Left ventricle myocardium superior (tissue), 1 donor: ENCODE data around the gene FAM174C. TPM values are rescaled to one million over a fixed set of nuclear protein-coding genes. Genes with fewer than 3 reads are reported as not detected.
A peak's percentile ranks its signal among the peaks of the same experiment; 100 is the strongest.

Experiments used
- ATAC-seq: fragments of 200-7000 bp; cut with Tn5 transposase; one replicate; pipeline ENCODE4 v1.9.1; 2020; ENCODE audit warnings: mild to moderate bottlenecking, moderate library complexity
- DNase-seq: peaks from one replicate; pipeline ENCODE4 v3.0.0-alpha.2; 2020
- intact Hi-C: fragments of 100-400 bp; cut with micrococcal nuclease; formaldehyde crosslinking; loops from one replicate; pipeline ENCODE4 v1.11.0; 2022
- total RNA-seq: library from RNA; stranded (reverse); fragmentation: NEBNext Ultra II Directional; extraction: Animal tissue kit (Norgen Biotek cat#: 25700); gene quantifications from one replicate; pipeline ENCODE4 v1.2.1, GENCODE V29; 2021
- donor health status: DM: no; HTN: yes; CAD: no; lungs with severe emphysema.

The FAM174C gene
- total RNA-seq, 1 donor from 2014 or later, result 13.1 TPM

DNA sequence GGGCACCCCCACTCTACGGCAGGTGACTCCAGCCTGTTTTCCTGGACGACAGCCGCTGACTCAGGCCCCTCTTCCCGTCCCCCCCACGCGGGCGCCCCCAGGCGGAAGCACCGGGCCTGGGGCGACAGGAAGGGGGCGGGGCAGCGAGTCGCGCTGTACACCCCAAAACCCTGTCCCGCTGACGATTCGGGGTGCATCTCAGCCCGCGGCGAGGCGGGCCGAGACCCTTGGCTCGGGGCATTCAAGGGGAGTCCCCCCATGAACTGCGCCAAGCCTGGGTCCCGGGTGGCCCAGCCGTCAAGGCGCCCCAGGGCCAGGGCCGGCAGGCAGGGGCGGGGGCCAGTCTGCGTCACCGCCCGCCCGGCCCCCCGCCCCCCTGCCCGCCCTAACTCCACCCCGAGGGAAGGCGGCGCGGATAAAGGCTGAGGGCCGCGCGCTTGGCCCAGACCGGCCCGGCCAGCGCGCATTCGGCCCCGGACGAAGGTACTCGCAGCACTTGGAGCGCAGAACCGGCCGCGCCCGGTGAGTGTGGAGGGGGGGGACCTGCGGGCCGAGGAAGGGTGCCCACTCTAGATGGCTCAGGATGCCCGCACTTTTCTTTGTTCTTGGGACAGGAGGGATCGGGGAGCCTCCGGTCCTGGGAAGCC lies 27.1 kb upstream of the FAM174C start, which contains the start of gene MIDN:
MIDN (plus strand) TSS at position 445 of the 647 bp plus-strand sequence. CDS start 1,714 bp downstream, outside the sequence.
- peak; percentile 33 for ATAC-seq
- peak; percentile 93 for DNase-seq
- intact Hi-C loops, result no loop called here

DNA sequence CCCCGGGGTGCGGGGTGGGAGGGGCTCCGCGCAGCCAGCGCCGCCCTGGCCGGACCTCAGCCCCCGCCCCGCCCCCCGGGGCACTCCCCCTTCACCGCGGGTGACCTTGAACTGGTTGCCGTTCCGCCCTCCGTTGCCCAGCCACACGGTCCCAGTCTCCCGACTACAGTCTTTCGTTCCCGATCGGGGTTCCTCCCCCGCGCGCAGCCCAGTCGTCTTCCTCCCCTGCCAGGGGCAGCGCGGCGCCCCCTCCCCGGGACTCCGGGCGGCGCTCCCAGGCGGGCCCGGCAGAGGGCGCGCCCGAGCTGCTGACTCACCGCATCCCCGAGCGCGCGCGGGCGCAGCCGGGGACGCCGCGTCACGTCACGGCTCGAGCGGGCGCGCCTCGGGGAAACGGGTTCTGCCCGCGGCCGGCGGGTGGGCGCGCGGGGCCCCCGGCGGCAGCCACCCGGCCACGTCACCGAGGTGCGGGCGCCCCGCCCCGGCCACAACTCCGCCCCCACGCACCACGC lies 26.5 kb upstream of the FAM174C start:
- peak; percentile 9 for ATAC-seq
- DNase-seq, result peak; percentile 91
- intact Hi-C loops, result no loop called here

DNA sequence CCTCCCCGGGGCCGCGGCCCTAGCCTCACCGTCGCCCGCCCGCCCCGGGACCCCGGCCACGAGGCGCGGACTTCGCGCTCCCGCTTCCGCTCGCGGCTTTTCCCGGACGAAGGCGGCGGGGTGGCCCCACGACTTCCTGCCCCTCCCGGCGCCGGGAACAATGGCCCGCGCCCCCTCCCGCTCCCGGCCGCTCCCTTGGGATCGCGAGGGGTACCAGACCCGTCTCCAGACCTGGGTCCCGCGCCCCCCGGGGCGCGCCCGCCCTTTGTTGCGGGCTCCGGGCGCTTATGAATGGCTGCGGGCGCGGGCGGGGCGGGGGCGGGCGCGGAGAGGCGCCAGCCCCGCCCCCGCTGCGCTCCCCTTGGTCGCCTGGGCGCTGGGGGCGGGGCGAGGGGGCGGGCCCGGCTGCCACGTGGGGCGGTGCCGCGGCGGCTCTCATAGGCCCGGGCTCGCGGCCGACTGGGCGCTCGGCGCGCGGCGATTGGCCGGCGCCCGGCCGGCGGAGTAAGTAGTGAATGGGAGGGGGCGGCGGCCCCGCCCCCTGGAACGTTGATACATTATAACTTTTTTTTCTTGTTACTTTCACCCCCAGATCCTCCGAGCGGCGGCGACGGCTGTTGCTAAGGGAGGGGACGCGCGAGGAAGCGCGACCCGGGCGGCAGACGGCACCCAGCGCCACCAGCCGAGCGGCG lies 25.9 kb upstream of the FAM174C start:
- peak; percentile 97 for DNase-seq
- intact Hi-C loops, result no loop called here
- ATAC-seq, result peak; percentile 6

DNA sequence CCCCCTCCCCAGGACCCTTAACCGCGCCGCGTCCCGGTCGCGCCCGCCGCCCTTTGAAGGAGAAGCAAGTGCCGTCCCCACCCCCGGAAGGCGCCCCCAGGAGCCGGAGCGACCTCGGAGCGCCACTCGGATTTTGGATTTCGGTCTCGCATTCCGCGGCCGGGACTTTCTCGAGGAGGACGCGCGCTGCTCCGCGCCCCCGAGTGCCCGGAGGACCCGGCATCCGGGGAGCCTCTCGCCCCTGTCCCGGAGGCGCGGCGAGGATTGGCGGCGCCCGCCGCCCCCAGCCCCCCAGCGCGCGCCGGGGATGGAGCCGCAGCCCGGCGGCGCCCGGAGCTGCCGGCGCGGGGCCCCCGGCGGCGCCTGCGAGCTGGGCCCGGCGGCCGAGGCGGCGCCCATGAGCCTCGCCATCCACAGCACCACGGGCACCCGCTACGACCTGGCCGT lies 25.3 kb upstream of the FAM174C start:
- intact Hi-C loops, result no loop called here
- no peak for ATAC-seq
- DNase-seq, result no peak

DNA sequence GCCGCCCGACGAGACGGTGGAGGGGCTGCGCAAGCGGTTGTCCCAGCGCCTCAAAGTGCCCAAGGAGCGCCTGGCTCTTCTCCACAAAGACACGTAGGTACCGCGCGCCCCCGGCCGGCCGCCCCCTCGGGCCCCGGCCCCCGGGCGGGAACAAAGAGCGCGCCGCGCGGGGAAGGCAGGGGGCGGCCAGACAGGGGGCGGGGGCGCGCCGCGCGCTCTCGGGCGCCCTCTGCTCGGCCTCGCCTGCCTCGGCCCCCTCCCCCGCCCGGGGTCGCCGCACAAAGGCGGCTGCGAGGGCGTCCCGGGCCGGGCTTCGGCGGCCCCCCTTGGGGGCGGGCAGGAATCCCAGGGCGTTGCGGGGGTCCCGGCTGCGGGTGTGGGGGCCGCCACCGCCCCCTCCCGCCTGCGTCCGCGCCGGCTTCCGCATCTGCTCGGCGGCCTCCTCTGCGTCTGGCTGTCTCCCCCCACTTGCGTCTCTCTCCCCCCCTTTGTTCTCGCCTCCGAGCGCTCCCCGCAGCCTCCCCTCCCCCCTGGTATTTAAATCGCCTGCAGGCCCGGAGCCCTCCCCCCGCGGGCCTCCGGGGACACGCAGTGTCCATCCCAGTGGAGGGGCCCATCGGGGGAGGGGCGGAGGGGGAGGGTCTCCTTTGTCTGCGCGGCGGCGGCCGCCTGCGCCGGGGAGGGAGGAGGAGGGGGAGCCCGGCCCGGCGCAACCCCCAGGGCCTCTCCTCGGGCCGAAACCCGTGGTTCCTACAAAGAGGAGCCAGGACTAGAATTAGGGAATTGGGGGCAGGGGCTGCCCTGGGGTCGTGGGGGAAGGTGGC lies 24.7 kb upstream of the FAM174C start:
- DNase-seq (peak; percentile 81), ATAC-seq (no peak)
- intact Hi-C loops, result no loop called here

DNA sequence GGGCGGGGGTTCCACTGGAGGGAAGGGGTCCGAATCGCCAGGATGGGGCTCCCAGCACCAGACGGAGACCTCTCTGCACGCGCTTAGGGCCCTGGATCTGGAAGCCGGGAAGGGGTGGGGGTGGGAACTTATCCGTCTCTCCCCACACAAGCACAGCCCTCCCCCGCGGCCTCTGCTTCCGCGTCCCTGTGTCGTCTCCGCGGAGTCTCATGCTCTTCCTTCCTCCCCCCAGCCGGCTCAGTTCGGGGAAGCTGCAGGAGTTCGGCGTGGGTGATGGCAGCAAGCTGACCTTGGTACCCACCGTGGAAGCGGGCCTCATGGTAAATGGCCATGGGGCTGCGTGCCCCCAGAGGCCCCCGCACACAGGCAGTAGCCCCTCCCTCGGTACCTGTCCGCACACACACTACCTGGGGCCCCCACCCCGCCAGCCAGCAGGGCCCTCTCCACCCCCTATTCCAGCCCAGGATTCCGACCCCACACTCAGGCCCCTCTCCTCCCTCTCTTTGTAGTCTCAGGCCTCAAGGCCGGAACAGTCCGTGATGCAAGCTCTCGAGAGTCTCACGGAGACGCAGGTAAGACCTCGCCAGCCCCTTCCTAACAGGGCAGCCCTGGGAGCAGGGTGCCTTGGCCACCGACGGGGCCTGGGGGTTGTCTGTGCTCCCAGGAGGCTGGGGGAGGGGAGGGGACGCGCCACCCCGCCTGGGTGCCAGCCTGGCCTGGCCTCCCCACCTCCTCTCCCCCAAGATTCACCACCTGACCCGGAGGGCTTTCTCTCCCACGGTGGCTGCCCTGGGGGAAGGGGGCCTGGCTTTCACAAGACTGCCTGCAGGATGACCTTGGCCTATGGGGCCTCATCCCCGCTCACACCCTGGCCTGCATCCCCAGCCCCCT lies 23.8 kb upstream of the FAM174C start:
- peak; percentile 89 for DNase-seq
- ATAC-seq, result peak; percentile 1
- intact Hi-C loops, result no loop called here

DNA sequence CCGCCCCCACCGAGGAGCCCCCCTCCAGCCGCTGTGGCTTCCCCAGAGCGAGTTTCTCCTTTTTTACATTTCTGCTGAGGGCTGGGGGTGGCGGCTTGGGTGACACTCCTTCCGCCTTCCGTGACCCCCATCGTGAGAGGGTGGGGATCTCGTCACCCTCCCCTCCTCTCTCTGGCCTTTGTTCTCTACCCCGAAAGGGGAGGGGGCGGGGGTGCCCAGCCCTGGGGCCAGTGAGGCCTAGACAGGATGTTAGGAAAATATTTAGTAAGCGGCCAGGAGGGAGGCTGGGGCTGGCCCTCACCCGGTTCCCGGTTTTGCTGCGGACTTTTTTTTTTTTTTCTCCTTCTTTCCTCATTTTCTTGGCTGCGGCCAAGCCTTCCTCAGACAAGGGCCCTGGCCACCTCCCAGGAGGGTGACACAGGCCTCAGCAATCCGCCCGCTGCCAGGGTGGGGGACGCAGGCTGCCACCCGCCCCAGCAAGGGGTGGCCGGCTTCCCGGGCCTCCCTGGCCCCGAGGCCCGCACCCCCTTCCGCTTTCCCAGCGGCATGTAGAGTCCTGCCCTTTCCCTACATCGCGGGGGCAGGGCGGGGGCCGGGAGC lies 23.0 kb upstream of the FAM174C start:
- ATAC-seq, result peak; percentile 48
- intact Hi-C loops, result no loop called here
- peak; percentile 94 for DNase-seq

DNA sequence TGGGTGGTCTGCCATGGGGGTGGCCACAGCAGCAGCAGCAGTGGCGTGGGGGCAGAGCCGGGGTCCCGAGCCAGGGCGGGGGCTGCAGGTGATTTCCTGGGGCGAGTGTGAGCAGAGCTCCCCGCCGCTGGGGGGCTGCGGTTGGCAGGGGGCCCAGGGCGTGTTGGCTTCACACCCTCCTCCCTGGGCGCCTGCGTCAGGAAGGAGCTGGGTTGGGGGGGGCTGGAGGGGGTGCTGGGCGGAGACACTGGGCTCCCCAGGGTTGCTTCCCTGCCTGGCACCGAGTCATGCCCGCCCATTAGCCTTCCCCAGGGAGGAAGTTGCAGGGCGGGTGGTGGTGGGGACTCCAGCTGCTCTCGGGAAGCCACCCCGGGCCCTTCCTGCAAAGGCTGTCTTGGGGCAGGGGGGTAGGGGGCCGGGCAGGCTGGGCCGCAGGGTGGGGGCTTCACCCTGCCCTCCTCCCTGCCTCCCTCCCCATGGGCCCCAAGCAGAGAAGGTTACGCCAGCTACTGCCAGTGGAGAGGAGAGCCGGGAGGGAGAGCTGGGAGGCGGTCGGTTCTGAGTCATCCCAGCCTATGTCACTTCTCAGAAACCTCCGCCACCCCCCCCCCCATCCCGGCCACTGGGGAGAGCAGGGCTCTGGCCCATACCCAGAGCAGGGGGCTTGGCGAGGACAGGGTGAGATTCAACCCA lies 22.4 kb upstream of the FAM174C start:
- intact Hi-C loops, result no loop called here
- DNase-seq (peak; percentile 91), ATAC-seq (peak; percentile 51)

DNA sequence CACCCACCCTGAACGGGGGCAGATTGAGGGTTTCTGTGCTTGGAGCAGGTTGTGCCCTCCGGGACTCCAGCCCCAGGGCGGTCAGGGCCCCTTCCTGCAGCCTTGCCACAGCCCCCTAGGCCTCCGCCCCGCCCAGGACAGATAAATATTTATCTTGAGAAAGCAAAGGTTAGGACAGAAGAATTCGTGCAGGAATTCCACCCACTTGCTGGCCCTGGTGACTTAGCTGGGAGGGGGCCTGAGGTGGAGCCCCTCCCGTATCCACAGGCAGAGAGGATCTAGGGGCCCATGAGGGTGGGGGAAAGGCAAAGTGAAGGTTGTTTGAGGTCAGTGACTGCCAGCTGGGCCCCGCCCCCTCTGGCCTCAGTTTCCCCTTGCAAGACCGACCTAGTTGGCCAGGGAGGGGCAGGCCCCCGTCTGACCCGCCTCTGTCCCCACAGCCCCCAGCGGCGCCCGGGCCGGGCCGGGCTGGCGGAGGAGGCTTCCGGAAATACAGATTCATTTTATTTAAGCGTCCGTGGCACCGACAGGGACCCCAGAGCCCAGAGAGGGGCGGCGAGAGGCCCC lies 21.7 kb upstream of the FAM174C start:
- intact Hi-C loops, result no loop called here
- peak; percentile 54 for DNase-seq
- no peak for ATAC-seq

DNA sequence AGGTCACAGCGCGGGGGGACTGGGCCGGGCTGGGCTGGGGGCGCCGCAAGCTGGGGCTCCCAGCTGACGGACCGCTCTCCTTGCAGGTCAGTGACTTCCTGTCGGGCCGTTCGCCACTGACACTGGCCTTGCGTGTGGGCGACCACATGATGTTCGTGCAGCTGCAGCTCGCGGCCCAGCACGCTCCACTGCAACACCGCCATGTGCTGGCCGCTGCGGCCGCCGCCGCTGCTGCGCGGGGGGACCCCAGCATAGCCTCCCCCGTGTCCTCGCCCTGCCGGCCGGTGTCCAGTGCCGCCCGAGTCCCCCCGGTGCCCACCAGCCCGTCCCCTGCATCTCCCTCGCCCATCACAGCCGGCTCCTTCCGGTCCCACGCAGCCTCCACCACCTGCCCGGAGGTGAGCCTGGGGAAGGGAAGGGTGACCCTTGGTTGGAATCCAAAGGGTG lies 21.2 kb upstream of the FAM174C start:
- intact Hi-C loops, result no loop called here

DNA sequence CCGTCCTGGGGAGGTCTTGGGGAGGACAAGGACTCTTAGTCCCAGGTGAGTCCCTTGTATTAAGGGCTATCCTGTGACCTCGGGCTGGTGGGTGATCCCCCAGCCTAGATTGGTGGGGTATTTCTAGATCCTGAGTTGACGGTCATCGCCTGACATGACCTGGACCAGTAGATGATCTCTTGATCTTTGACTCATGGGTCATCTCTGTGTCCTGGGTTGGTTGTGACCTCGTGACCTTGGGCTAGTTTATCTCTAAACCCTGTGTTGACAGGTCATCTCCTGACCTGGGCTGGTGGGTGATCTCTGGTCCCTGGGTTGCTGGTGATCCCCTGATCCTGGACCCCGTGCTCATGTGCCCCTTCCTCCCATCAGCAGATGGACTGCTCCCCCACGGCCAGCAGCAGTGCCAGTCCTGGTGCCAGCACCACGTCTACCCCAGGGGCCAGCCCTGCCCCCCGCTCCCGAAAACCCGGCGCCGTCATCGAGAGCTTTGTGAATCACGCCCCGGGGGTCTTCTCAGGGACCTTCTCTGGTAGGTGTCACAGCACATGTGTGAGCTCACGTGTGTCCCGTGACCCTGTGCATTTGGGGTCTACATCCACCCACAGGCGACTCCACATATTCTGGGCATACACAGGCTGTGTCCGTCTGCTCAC lies 20.7 kb upstream of the FAM174C start:
- DNase-seq (peak; percentile 39), ATAC-seq (no peak)
- intact Hi-C loops, result no loop called here

More for the DNA sequence above, 21.2 kb upstream of the FAM174C start:
- DNase-seq (peak; percentile 72), ATAC-seq (no peak)

DNA sequence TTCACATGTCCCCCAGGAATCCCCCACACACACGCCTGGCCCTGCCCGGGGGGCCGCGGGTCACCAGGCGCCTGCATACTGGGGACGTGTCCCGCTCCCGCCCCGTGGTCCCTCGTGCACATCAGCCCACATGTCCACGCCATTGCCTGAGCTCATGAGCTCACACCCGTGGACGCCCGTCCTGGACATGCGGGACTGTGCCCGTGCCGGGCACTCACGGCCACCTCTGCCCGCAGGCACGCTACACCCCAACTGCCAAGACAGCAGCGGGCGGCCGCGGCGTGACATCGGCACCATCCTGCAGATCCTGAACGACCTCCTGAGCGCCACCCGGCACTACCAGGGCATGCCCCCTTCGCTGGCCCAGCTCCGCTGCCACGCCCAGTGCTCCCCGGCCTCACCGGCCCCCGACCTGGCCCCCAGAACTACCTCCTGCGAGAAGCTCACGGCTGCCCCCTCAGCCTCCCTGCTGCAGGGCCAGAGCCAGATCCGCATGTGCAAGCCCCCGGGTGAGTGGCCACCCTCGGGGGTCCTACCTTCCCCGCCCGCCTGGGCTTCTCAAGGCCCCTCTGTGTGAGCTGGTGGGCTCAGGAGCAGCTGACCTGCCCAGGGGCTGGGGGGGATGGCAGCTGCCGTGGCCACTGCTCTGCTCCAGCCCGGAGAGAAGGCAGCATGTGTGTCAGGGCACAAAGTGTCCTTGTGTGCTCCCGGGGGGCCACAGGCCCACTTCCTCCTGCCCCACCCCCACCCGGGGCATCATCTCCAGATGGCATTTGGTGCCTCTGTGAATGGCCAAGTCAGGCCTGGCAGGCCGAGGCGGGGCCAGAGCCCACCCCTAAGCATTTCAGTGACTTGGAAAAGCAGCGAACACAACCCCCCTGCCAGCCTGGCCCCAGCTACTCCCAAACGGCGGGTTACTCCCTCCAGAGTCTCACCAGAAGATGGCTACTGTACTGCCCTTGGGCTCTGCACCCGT lies 19.9 kb upstream of the FAM174C start:
- intact Hi-C loops, result no loop called here
- DNase-seq (peak; percentile 41), ATAC-seq (no peak)

DNA sequence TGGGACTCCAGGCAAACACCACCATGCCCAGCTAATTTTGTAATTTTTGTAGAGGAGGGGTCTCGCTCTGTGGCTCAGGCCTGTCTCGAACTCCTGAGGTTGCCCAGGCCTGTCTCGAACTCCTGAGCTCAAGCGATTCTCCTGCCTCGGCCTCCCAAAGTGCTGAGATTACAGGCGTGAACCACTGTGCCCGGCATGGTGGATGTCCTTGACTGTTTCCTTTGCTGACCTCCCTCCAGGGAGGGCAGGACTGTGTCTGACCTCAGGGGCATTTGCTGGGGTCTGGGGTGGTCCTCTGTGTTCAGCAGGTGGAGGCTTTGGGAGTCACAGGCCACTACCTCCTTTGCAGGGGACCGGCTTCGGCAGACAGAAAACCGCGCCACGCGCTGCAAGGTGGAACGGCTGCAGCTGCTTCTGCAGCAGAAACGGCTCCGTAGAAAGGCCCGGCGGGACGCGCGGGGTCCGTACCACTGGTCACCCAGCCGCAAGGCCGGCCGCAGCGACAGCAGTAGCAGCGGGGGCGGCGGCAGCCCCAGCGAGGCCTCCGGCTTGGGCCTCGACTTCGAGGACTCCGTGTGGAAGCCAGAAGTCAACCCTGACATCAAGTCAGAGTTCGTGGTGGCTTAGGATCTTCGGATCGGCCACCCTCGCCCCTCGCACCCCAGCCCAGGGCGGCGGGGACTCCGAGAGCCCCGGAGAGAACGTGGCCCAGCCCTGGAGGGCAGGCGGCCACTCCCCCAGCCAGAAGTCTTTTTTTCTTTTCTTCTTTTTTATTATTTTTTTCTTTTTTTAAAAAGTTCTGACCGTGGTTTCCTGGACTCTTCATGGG lies 18.5 kb upstream of the FAM174C start:
- peak; percentile 53 for DNase-seq
- ATAC-seq, result no peak
- intact Hi-C loops, result no loop called here

DNA sequence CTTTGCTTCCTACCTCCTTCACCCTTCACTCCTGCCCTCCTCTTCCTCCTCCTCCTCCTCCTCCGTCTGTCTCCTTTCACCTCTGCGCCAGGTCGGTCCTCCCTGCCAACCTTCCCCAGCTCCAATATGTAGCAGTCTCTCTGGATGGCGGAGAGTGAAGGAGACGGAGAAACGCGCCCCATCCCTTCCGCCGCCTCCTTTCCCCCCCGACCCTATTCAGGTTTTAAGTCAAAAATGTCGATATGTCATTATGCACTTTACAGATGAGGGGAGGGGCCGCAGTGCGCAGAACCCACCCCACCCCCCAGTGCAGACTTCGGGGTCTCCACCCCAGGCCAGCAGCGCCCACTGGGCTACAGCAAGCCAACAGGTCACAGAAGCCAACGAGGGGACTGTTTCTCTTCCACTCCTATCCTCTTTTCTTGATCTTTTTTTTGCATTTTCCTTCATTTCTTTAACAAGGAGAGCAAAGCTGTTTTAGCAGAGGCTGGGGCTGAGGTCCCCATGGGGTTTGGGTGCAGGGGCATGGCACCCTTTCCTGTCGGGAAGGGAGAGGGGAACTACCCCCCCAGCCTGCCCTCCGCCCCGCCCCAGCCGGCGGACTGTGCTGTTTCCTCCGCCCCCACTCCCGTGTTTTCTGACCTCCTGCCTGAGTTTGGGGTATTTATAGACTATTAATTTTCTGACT lies 17.7 kb upstream of the FAM174C start:
- ATAC-seq, result no peak

More for the DNA sequence above, 17.7 kb upstream of the FAM174C start:
- intact Hi-C loops, result no loop called here
- no peak for DNase-seq
